Measurements from ENCODE around the gene KRTAP5-8.

Gene KRTAP5-8

GRCh38 chr11:71548716-71549151 is 10.9 kb downstream of the KRTAP5-8 start:
- Histone ChIP-seq H3K4me3 (ENCODE audit: severe bottlenecking) (no peak overlapping the region), H3K36me3 (ENCODE audit: low read depth) (no peaks in the 10 kb centered on the region), H3K27me3 (ENCODE audit: insufficient read depth, poor library complexity, severe bottlenecking) (peaks cover 6% of the 10 kb centered on the region), H3K9me3 (ENCODE audit: severe bottlenecking) (no peaks in the 10 kb centered on the region), H3K4me1 (ENCODE audit: insufficient read depth, poor library complexity, severe bottlenecking) (no peaks in the 10 kb centered on the region), H3K27ac (ENCODE audit: poor library complexity, severe bottlenecking) (no peak overlapping the region)
- ATAC-seq (ENCODE audit: low read depth) (no peak), DNase-seq (ENCODE audit: low spot score) (no peak)
- no peak for TF ChIP-seq CTCF (IDR thresholded peaks at IDR 0.05; ENCODE audit: poor library complexity, severe bottlenecking)

GRCh38 chr11:71551711-71552110 is 13.9 kb downstream of the KRTAP5-8 start:
- Histone ChIP-seq H3K36me3 (ENCODE audit: low read depth) (no peaks in the 10 kb centered on the region), H3K4me1 (ENCODE audit: insufficient read depth, poor library complexity, severe bottlenecking) (no peaks in the 10 kb centered on the region), H3K27me3 (ENCODE audit: insufficient read depth, poor library complexity, severe bottlenecking) (peaks cover 6% of the 10 kb centered on the region), H3K9me3 (ENCODE audit: severe bottlenecking) (no peaks in the 10 kb centered on the region), H3K27ac (ENCODE audit: poor library complexity, severe bottlenecking) (no peak overlapping the region), H3K4me3 (ENCODE audit: severe bottlenecking) (no peak overlapping the region)
- ATAC-seq (ENCODE audit: low read depth) (no peak), DNase-seq (ENCODE audit: low spot score) (no peak)
- TF ChIP-seq CTCF (IDR thresholded peaks at IDR 0.05; ENCODE audit: poor library complexity, severe bottlenecking): no peak

- no peak for TF ChIP-seq CTCF (IDR thresholded peaks at IDR 0.05; ENCODE audit: poor library complexity, severe bottlenecking)
- ATAC-seq (ENCODE audit: low read depth) (no peak), DNase-seq (ENCODE audit: low spot score) (no peak)
- Histone ChIP-seq H3K27ac (ENCODE audit: poor library complexity, severe bottlenecking) (no peak overlapping the region), H3K27me3 (ENCODE audit: insufficient read depth, poor library complexity, severe bottlenecking) (peaks cover 6% of the 10 kb centered on the region), H3K36me3 (ENCODE audit: low read depth) (no peaks in the 10 kb centered on the region), H3K9me3 (ENCODE audit: severe bottlenecking) (no peaks in the 10 kb centered on the region), H3K4me3 (ENCODE audit: severe bottlenecking) (no peak overlapping the region), H3K4me1 (ENCODE audit: insufficient read depth, poor library complexity, severe bottlenecking) (no peaks in the 10 kb centered on the region)
Measured at GRCh38 chr11:71554996-71555395, 17.2 kb downstream of the KRTAP5-8 start.

GRCh38 chr11:71555508-71555907 is 17.7 kb downstream of the KRTAP5-8 start:
- no peak overlapping the region for H3K27ac ChIP-seq (ENCODE audit: poor library complexity, severe bottlenecking)
- ATAC-seq (ENCODE audit: low read depth) (no peak), DNase-seq (ENCODE audit: low spot score) (no peak)
- peaks cover 6% of the 10 kb centered on the region for H3K27me3 ChIP-seq (ENCODE audit: insufficient read depth, poor library complexity, severe bottlenecking)
- H3K9me3 ChIP-seq (ENCODE audit: severe bottlenecking): no peaks in the 10 kb centered on the region
- H3K4me3 ChIP-seq (ENCODE audit: severe bottlenecking): no peak overlapping the region
- H3K36me3 ChIP-seq (ENCODE audit: low read depth): no peaks in the 10 kb centered on the region
- no peak for TF ChIP-seq CTCF (IDR thresholded peaks at IDR 0.05; ENCODE audit: poor library complexity, severe bottlenecking)
- H3K4me1 ChIP-seq (ENCODE audit: insufficient read depth, poor library complexity, severe bottlenecking): no peaks in the 10 kb centered on the region

GRCh38 chr11:71556018-71556417 is 18.2 kb downstream of the KRTAP5-8 start:
- DNase-seq (ENCODE audit: low spot score) (no peak), ATAC-seq (ENCODE audit: low read depth) (no peak)
- no peaks in the 10 kb centered on the region for H3K4me1 ChIP-seq (ENCODE audit: insufficient read depth, poor library complexity, severe bottlenecking)
- H3K27me3 ChIP-seq (ENCODE audit: insufficient read depth, poor library complexity, severe bottlenecking): peaks cover 6% of the 10 kb centered on the region
- H3K27ac ChIP-seq (ENCODE audit: poor library complexity, severe bottlenecking): no peak overlapping the region
- H3K9me3 ChIP-seq (ENCODE audit: severe bottlenecking): no peaks in the 10 kb centered on the region
- no peaks in the 10 kb centered on the region for H3K36me3 ChIP-seq (ENCODE audit: low read depth)
- no peak for TF ChIP-seq CTCF (IDR thresholded peaks at IDR 0.05; ENCODE audit: poor library complexity, severe bottlenecking)
- no peak overlapping the region for H3K4me3 ChIP-seq (ENCODE audit: severe bottlenecking)

Data from RWPE2 (cell line).